Measurements from ENCODE around the gene CDC23.

- no peak for TF ChIP-seq EZH2phosphoT487 (IDR thresholded peaks at IDR 0.05; ENCODE audit: borderline replicate concordance)
- no peak for TF ChIP-seq EZH2 (IDR thresholded peaks at IDR 0.05)
- no peak for TF ChIP-seq CTCF (IDR thresholded peaks at IDR 0.05 in 2 of 3, conservative IDR thresholded peaks at IDR 0.05 in 1 of 3; ENCODE audit: borderline replicate concordance in 1 of 3, insufficient read depth in 1 of 3, low read depth in 2 of 3, low read length in 2 of 3)
- no peak for TF ChIP-seq POLR2A (IDR thresholded peaks at IDR 0.05; ENCODE audit: borderline replicate concordance, extremely low read depth, insufficient read depth, insufficient read length)
These were observed 73.4 kb downstream of the CDC23 start for GRCh38 chr5:138139781-138140090.

Measured in HCT116 (cell line).